Fibroblast of mammary gland (primary cell): Measurements from ENCODE around the gene IL4R.

Source experiments
- DNase-seq: peaks from one replicate; pipeline ENCODE4 v3.0.0-alpha.2; 2010; ENCODE audit warnings: low read depth
- H3K4me3 ChIP-seq: 2 replicates; pipeline ENCODE4 v1.5.1; 2011; ENCODE audit warnings: low read depth, mild to moderate bottlenecking, low read length, moderate library complexity; ENCODE audit not compliant: control insufficient read depth
- TF ChIP-seq, protein P1 (sequence below): conservative IDR thresholded peaks from 2 replicates; pipeline ENCODE4 v1.5.1; 2011; ENCODE audit warnings: low read depth, low read length, inconsistent platforms; ENCODE audit not compliant: control insufficient read depth, insufficient read depth

IL4R gene

GRCh38 chr16:27321013-27321915, 7.5 kb downstream of the IL4R start:
- peak; percentile 60 for DNase-seq
- no peak overlapping the region for H3K4me3 ChIP-seq
- TF ChIP-seq, protein P1, sequence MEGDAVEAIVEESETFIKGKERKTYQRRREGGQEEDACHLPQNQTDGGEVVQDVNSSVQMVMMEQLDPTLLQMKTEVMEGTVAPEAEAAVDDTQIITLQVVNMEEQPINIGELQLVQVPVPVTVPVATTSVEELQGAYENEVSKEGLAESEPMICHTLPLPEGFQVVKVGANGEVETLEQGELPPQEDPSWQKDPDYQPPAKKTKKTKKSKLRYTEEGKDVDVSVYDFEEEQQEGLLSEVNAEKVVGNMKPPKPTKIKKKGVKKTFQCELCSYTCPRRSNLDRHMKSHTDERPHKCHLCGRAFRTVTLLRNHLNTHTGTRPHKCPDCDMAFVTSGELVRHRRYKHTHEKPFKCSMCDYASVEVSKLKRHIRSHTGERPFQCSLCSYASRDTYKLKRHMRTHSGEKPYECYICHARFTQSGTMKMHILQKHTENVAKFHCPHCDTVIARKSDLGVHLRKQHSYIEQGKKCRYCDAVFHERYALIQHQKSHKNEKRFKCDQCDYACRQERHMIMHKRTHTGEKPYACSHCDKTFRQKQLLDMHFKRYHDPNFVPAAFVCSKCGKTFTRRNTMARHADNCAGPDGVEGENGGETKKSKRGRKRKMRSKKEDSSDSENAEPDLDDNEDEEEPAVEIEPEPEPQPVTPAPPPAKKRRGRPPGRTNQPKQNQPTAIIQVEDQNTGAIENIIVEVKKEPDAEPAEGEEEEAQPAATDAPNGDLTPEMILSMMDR, result no peak

DNA sequence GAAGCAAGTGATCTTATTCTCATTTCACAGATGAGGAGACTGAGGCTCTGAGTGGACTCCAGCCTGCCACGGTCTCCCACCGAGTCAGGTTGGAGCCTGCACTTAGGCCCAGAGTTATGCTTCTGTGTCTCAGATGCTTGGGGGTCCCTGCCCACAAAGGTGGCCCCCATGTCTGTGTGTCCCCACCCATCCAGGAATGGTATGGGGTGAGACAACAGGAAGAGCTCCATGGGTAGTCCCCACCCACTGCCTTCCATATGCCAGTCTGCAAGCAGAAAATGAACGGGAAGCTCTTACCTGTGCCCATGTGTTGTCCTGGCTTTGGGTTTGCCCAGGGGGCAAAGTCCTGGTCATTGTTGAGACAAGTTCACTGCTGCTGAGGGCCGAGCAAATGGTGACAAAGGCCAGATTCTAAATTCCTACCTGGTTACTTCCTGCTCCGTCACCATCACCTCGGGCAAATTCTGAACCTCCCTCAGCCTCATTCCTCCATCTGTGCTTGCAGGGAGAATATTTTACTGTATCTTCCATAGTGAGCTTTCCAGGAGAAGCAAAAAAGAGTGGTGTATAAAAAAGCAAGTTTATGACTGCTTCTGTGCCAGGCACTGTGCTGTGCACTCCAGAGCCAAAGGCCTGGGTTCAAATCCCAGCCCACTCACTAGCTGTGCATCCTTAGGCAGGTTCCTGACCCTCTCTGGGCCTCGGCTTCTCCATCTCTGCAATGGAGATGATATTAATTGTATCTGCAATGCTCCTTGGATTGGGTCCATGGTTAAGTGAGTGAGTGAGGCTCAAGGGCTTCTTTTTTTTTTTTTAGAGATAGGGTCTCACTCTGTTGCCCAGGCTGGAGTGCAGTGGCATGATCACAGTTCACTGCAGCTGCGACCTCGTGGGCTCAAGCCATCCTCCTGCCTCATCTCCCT, 9.3 kb downstream of the IL4R start:
- TF ChIP-seq, protein P1, result no peak
- no peak for DNase-seq
- no peak overlapping the region for H3K4me3 ChIP-seq

- DNase-seq, result no peak
- no peak overlapping the region for H3K4me3 ChIP-seq
Measured at GRCh38 chr16:27323781-27324561, 10.2 kb downstream of the IL4R start.

GRCh38 chr16:27324851-27325301, 11.1 kb downstream of the IL4R start:
- DNase-seq, result no peak
- TF ChIP-seq, protein P1, result no peak
- no peak overlapping the region for H3K4me3 ChIP-seq

More at GRCh38 chr16:27323781-27324561, 10.2 kb downstream of the IL4R start:
- TF ChIP-seq, protein P1, result no peak

GRCh38 chr16:27325736-27326135, 12.0 kb downstream of the IL4R start:
- DNase-seq, result no peak
- no peak overlapping the region for H3K4me3 ChIP-seq
- TF ChIP-seq, protein P1, result no peak

DNA sequence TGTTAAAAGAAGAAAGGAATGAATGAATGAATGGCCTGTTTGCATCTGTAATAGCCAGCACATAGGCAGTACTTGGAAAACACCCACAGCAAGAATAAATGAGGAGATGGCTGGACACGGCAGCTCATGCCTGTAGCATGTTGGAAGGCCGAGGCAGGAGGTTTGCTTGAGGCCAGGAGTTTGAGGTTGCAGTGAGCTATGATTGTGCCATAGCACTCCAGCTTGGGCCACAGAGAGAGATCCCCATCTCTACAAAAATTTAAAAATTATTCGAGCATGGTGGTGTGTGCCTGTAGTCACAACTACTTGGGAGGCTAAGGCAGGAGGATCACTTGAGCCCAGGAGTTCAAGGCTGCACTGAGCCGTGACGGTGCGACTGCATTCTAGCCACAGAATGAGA, 12.5 kb downstream of the IL4R start:
- no peak overlapping the region for H3K4me3 ChIP-seq
- no peak for DNase-seq
- TF ChIP-seq, protein P1, result no peak
